Heart left ventricle (tissue), 13 donors: ENCODE measurements around the gene ZDHHC20.

Experiments used
- CTCF ChIP-seq, 12 donors: fragments of 200-600 bp; sonication (generic) in 4 of 12; IDR thresholded peaks; one replicate each; pipeline versions ENCODE4 v1.5.0 to v1.8.0; 2018 to 2022; ENCODE audit warnings: antibody characterized with exemption in 12 of 12, mild to moderate bottlenecking in 5 of 12
- POLR2A ChIP-seq, 2 donors: fragments of 450-650 bp; IDR thresholded peaks; one replicate each; pipeline ENCODE4 v1.6.1; 2017; ENCODE audit warnings: antibody characterized with exemption in 2 of 2, mild to moderate bottlenecking in 2 of 2, moderate library complexity in 2 of 2
- donor health status: ischemic (EF 13 %, LVEDD 7.1; RV severe dilation, severe dysfunction).
- donor health status: DM: no; HTN: yes; CAD: no.
- donor health status: DM: no; HTN: no; CAD: no.
- donor health status: ischemic (EF 25% LVEDD 6.9; RV normal size, moderate dysfunction).
- donor health status: ischemic (EF 25% LVEDD 5.7; RV mildly dilated, moderate dysfunction).
- donor health status: ischemic (EF 35%, LVEDD 5.7; RV mildly dilated, moderate dysfunction).
- donor health status: nonischemic (EF 11% LVEDD 7.7; RV severe dilation, severe dysfunction).
- donor health status: DM: yes; HTN: yes; CAD: no.
- donor health status: PGD.
- donor health status: ischemic (EF 29% LVEDD 5.4; RV normal size, mild dysfunction).
- donor health status: nonischemic (EF 23%, LVEDD 6.1; RV moderate dilation, normal function).

DNA sequence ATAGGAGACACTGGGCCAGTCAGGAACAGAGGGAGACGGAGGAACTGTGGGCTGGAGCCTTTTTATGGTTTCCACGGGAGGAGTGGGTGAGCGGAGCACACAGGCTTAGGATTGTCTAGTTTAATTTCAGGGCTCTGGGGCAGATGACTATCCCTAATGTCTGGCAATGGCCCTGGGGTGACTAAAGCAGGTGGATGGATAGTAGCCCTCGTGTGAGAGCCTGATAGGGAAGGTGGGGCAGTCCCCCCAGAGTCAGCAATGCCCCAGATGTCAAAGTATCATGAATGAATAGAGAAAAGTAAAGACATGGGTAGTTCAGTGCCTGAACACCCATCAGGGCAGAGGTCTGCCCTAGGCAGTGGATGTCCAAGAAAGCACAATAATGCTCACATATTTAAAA, 94.2 kb downstream of the ZDHHC20 start:
- no peak for TF ChIP-seq POLR2A (IDR thresholded peaks at IDR 0.05)
- TF ChIP-seq CTCF (IDR thresholded peaks at IDR 0.05): no peak
